ENCODE data around the gene PCBP2.

- TF ChIP-seq CSRNP3 (CRISPR knock-in tag; IDR thresholded peaks at IDR 0.05) = no peak
- no peak for TF ChIP-seq PATZ1 (CRISPR knock-in tag; IDR thresholded peaks at IDR 0.05; ENCODE audit: borderline replicate concordance)
Measured at GRCh38 chr12:53510181-53510812, 58.4 kb downstream of the PCBP2 start.
